CD4-positive, CD25-positive, alpha-beta regulatory T cell (primary cell): ENCODE results near the gene DVL1. TPM values are rescaled to one million over a fixed set of nuclear protein-coding genes. Genes with fewer than 3 reads are reported as not detected.

Experiments used
- ATAC-seq, 2 donors: fragments of 150-1000 bp; cut with Tn5 transposase; one replicate each; pipeline ENCODE4 v1.10.0; 2021; ENCODE audit warnings: low read depth in 2 of 2, moderate number of reproducible peaks in 2 of 2, moderate library complexity in 1 of 2
- DNase-seq, 3 donors: peaks; one replicate each; pipeline versions ENCODE4 v3.0.0 to v3.0.0-alpha.2; 2012 to 2022; ENCODE audit warnings: mixed read lengths in 1 of 3
- H3K27ac ChIP-seq: one replicate; pipeline ENCODE4 v1.7.0; 2013; ENCODE audit warnings: mild to moderate bottlenecking, low read length; ENCODE audit not compliant: insufficient read depth, poor library complexity, severe bottlenecking
- H3K27me3 ChIP-seq: one replicate; pipeline ENCODE4 v1.7.0; 2013; ENCODE audit warnings: low read length; ENCODE audit not compliant: control insufficient read depth, insufficient read depth
- H3K36me3 ChIP-seq: one replicate; pipeline ENCODE4 v1.7.0; 2013; ENCODE audit warnings: mild to moderate bottlenecking, low read length, moderate library complexity; ENCODE audit not compliant: control insufficient read depth, insufficient read depth
- H3K4me1 ChIP-seq: 2 replicates; pipeline ENCODE4 v1.7.0; 2013; ENCODE audit warnings: mild to moderate bottlenecking, low read length; ENCODE audit not compliant: insufficient read depth, control insufficient read depth, poor library complexity, severe bottlenecking
- H3K4me3 ChIP-seq: one replicate; pipeline ENCODE4 v1.7.0; 2013; ENCODE audit warnings: low read depth, mild to moderate bottlenecking, low read length, moderate library complexity
- H3K9me3 ChIP-seq, 2 experiments: 1 replicate in 1 of 2; 2 replicates in 1 of 2; pipeline ENCODE4 v1.7.0; 2013; ENCODE audit warnings: low read length in 2 of 2, mild to moderate bottlenecking in 1 of 2, moderate library complexity in 1 of 2; ENCODE audit not compliant: control insufficient read depth in 2 of 2
- H3K27ac Mint-ChIP-seq, 3 donors: one replicate each; pipeline ENCODE4 v1.8.0; 2020 to 2022; ENCODE audit warnings: mild to moderate bottlenecking in 3 of 3, mixed read lengths in 3 of 3, moderate library complexity in 2 of 3
- H3K27me3 Mint-ChIP-seq: one replicate; pipeline ENCODE4 v1.8.0; 2022; ENCODE audit warnings: mild to moderate bottlenecking, mixed read lengths
- H3K36me3 Mint-ChIP-seq: one replicate; pipeline ENCODE4 v1.8.0; 2020; ENCODE audit warnings: mixed read lengths
- H3K4me1 Mint-ChIP-seq, 4 donors: one replicate each; pipeline ENCODE4 v1.8.0; 2020 to 2022; ENCODE audit warnings: mixed read lengths in 4 of 4, mild to moderate bottlenecking in 1 of 4
- H3K4me3 Mint-ChIP-seq, 4 donors: one replicate each; pipeline ENCODE4 v1.8.0; 2020 to 2022; ENCODE audit warnings: mild to moderate bottlenecking in 4 of 4, mixed read lengths in 4 of 4, moderate library complexity in 3 of 4
- H3K9me3 Mint-ChIP-seq, 7 donors: one replicate each; pipeline ENCODE4 v1.8.0; 2020 to 2022; ENCODE audit warnings: mixed read lengths in 7 of 7, mild to moderate bottlenecking in 3 of 7, moderate library complexity in 2 of 7
- polyA plus RNA-seq, 4 donors: library from polyadenylated mRNA; unstranded; fragments of 300-500 nt; fragmentation: Illumina TruSeq; gene quantifications; one replicate each; pipeline ENCODE4 v1.2.3, GENCODE V29; 2021
- total RNA-seq: library from RNA; stranded (reverse); gene quantifications from one replicate; pipeline ENCODE4 v1.2.3, GENCODE V29; 2022

The DVL1 gene
- total and polyA plus RNA-seq, 5 donors from 2014 or later = 0.43 to 40.0 (median 1.00) TPM

DNA sequence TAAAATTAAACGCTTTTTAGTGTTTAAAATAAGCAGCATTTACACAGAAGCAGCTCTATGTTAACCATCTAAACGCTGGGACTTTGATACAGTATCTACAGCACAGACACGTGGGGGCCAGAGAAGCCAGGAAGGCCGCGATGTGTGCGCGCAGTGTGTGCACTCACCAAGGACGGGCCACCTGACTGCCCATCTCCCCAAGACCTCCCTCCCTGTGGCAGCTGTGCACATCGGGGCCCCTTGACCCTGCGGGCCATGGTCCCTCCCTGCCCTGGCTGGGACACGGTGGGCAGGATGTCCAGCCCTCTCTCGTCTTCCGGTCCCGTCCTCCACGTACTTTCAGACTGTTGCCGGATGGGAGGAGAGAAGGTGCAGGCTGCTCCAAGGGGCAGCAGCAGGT lies 13.9 kb downstream of the DVL1 start:
- H3K9me3 ChIP-seq = no peaks in the 10 kb centered on the region
- H3K36me3 ChIP-seq = peaks cover 3% of the 10 kb centered on the region
- Mint-ChIP-seq H3K4me3 (peak overlapping the region in 1 of 4 donors; percentile 38), H3K36me3 (no peaks in the 10 kb centered on the region), H3K27me3 (no peaks in the 10 kb centered on the region), H3K4me1 (no peaks in the 10 kb centered on the region), H3K9me3 (peaks cover 0 to 2% (median 0%) of the 10 kb centered on the region in 7 donors), H3K27ac (peak overlapping the region in 1 of 3 donors; percentile 43)
- no peaks in the 10 kb centered on the region for H3K4me1 ChIP-seq
- no peak for DNase-seq
- no peak overlapping the region for H3K27ac ChIP-seq
- H3K27me3 ChIP-seq = no peaks in the 10 kb centered on the region
- no peak overlapping the region for H3K4me3 ChIP-seq
- ATAC-seq = no peak

DNA sequence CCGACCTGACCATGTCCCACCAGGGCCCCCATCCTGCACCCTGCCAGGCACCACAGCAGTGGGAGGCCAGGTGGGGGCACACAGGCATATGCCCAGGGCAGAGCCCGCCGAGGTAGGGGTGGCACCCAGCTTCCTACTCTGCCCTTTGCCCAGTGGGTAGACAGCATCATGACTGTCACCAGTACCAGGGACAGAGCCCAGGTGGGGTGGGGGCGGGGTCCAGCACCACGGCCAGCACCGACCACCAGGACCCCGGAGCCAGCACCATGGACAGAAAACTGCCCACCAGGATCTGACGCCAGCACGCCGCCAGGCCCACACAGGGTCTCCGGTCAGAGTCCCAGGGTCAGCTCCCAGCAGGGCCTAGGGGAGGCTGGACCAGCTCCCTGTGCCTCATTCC lies 14.4 kb downstream of the DVL1 start:
- Histone ChIP-seq H3K27me3 (no peaks in the 10 kb centered on the region), H3K36me3 (peaks cover 3% of the 10 kb centered on the region), H3K4me1 (no peaks in the 10 kb centered on the region), H3K9me3 (no peaks in the 10 kb centered on the region), H3K27ac (no peak overlapping the region), H3K4me3 (no peak overlapping the region)
- DNase-seq (no peak), ATAC-seq (no peak)
- Mint-ChIP-seq H3K4me3 (peak overlapping the region in 1 of 4 donors; percentile 38), H3K36me3 (no peaks in the 10 kb centered on the region), H3K9me3 (peaks cover 0 to under 1% (median 0%) of the 10 kb centered on the region in 7 donors), H3K4me1 (no peaks in the 10 kb centered on the region), H3K27ac (no peak overlapping the region), H3K27me3 (no peaks in the 10 kb centered on the region)

DNA sequence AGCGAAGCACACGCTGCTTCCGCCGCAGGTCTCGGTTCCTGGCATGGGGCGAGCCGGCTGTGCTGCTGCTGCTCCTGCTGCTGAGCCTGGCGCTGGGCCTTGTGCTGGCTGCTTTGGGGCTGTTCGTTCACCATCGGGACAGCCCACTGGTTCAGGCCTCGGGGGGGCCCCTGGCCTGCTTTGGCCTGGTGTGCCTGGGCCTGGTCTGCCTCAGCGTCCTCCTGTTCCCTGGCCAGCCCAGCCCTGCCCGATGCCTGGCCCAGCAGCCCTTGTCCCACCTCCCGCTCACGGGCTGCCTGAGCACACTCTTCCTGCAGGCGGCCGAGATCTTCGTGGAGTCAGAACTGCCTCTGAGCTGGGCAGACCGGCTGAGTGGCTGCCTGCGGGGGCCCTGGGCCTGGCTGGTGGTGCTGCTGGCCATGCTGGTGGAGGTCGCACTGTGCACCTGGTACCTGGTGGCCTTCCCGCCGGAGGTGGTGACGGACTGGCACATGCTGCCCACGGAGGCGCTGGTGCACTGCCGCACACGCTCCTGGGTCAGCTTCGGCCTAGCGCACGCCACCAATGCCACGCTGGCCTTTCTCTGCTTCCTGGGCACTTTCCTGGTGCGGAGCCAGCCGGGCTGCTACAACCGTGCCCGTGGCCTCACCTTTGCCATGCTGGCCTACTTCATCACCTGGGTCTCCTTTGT lies 15.5 kb downstream of the DVL1 start:
- DNase-seq (no peak), ATAC-seq (no peak)
- Histone ChIP-seq H3K27ac (no peak overlapping the region), H3K9me3 (no peaks in the 10 kb centered on the region), H3K4me1 (no peaks in the 10 kb centered on the region), H3K27me3 (no peaks in the 10 kb centered on the region), H3K36me3 (no peaks in the 10 kb centered on the region), H3K4me3 (no peak overlapping the region)
- Mint-ChIP-seq H3K4me3 (no peak overlapping the region), H3K27me3 (no peaks in the 10 kb centered on the region), H3K36me3 (no peaks in the 10 kb centered on the region), H3K4me1 (peaks cover 0 to 3% (median 0%) of the 10 kb centered on the region in 4 donors), H3K27ac (no peak overlapping the region), H3K9me3 (no peaks in the 10 kb centered on the region)

DNA sequence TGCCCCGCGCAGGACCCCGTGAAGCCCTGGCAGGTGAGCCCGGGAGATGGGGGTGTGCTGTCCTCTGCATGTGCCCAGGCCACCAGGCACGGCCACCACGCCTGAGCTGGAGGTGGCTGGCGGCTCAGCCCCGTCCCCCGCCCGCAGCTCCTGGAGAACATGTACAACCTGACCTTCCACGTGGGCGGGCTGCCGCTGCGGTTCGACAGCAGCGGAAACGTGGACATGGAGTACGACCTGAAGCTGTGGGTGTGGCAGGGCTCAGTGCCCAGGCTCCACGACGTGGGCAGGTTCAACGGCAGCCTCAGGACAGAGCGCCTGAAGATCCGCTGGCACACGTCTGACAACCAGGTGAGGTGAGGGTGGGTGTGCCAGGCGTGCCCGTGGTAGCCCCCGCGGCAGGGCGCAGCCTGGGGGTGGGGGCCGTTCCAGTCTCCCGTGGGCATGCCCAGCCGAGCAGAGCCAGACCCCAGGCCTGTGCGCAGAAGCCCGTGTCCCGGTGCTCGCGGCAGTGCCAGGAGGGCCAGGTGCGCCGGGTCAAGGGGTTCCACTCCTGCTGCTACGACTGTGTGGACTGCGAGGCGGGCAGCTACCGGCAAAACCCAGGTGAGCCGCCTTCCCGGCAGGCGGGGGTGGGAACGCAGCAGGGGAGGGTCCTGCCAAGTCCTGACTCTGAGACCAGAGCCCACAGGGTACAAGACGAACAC lies 16.3 kb downstream of the DVL1 start:
- Mint-ChIP-seq H3K4me1 (peaks cover 0 to 3% (median 0%) of the 10 kb centered on the region in 4 donors), H3K9me3 (no peaks in the 10 kb centered on the region), H3K36me3 (no peaks in the 10 kb centered on the region), H3K27me3 (no peaks in the 10 kb centered on the region), H3K27ac (no peak overlapping the region), H3K4me3 (no peak overlapping the region)
- DNase-seq (no peak), ATAC-seq (no peak)
- Histone ChIP-seq H3K4me1 (no peaks in the 10 kb centered on the region), H3K27me3 (no peaks in the 10 kb centered on the region), H3K27ac (no peak overlapping the region), H3K9me3 (no peaks in the 10 kb centered on the region), H3K4me3 (no peak overlapping the region), H3K36me3 (no peaks in the 10 kb centered on the region)

DNA sequence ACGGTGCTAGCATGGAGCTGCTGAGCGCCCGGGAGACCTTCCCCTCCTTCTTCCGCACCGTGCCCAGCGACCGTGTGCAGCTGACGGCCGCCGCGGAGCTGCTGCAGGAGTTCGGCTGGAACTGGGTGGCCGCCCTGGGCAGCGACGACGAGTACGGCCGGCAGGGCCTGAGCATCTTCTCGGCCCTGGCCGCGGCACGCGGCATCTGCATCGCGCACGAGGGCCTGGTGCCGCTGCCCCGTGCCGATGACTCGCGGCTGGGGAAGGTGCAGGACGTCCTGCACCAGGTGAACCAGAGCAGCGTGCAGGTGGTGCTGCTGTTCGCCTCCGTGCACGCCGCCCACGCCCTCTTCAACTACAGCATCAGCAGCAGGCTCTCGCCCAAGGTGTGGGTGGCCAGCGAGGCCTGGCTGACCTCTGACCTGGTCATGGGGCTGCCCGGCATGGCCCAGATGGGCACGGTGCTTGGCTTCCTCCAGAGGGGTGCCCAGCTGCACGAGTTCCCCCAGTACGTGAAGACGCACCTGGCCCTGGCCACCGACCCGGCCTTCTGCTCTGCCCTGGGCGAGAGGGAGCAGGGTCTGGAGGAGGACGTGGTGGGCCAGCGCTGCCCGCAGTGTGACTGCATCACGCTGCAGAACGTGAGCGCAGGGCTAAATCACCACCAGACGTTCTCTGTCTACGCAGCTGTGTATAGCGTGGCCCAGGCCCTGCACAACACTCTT lies 17.0 kb downstream of the DVL1 start:
- no peak overlapping the region for H3K27ac ChIP-seq
- ATAC-seq (no peak), DNase-seq (no peak)
- H3K36me3 ChIP-seq = no peaks in the 10 kb centered on the region
- H3K4me1 ChIP-seq = no peaks in the 10 kb centered on the region
- no peaks in the 10 kb centered on the region for H3K27me3 ChIP-seq
- H3K9me3 ChIP-seq = no peaks in the 10 kb centered on the region
- Mint-ChIP-seq H3K27ac (no peak overlapping the region), H3K36me3 (no peaks in the 10 kb centered on the region), H3K4me3 (no peak overlapping the region), H3K4me1 (peaks cover 0 to 5% (median 0%) of the 10 kb centered on the region in 4 donors), H3K27me3 (no peaks in the 10 kb centered on the region), H3K9me3 (no peaks in the 10 kb centered on the region)
- H3K4me3 ChIP-seq = no peak overlapping the region

- ATAC-seq (no peak), DNase-seq (no peak)
- Mint-ChIP-seq H3K27me3 (no peaks in the 10 kb centered on the region), H3K9me3 (no peaks in the 10 kb centered on the region), H3K27ac (no peak within 1 kb of the TSS), H3K36me3 (no peaks in the 10 kb centered on the region), H3K4me1 (peaks cover 0 to 11% (median 3%) of the 10 kb centered on the region in 4 donors), H3K4me3 (no peak within 1 kb of the TSS)
- Histone ChIP-seq H3K4me3 (no peak within 1 kb of the TSS), H3K27me3 (no peaks in the 10 kb centered on the region), H3K9me3 (no peaks in the 10 kb centered on the region), H3K36me3 (no peaks in the 10 kb centered on the region), H3K27ac (no peak within 1 kb of the TSS), H3K4me1 (peaks cover 7% of the 10 kb centered on the region)
Measured at GRCh38 chr1:1331068-1331965, 17.9 kb downstream of the DVL1 start, which contains the start of gene TAS1R3. TSS of gene TAS1R3 (plus strand) at chr1:1331280. CDS start at chr1:1331346, 66 bp downstream.

- Mint-ChIP-seq H3K4me3 (no peak overlapping the region), H3K27ac (no peak overlapping the region), H3K36me3 (no peaks in the 10 kb centered on the region), H3K4me1 (peaks cover 0 to 19% (median 6%) of the 10 kb centered on the region in 4 donors), H3K27me3 (no peaks in the 10 kb centered on the region), H3K9me3 (no peaks in the 10 kb centered on the region)
- Histone ChIP-seq H3K27ac (no peak overlapping the region), H3K4me3 (no peak overlapping the region), H3K9me3 (no peaks in the 10 kb centered on the region), H3K36me3 (no peaks in the 10 kb centered on the region), H3K27me3 (no peaks in the 10 kb centered on the region), H3K4me1 (peaks cover 15% of the 10 kb centered on the region)
- DNase-seq = no peak
- ATAC-seq = no peak
Measured at GRCh38 chr1:1330366-1331067, 18.7 kb downstream of the DVL1 start.
